ENCODE results near the gene GLI3.
"Not testable (repeated sequence)": the region's sequence is repeated elsewhere in the genome, so short reads cannot be mapped to it uniquely, and the experiment has no call there.

Gene GLI3

DNA sequence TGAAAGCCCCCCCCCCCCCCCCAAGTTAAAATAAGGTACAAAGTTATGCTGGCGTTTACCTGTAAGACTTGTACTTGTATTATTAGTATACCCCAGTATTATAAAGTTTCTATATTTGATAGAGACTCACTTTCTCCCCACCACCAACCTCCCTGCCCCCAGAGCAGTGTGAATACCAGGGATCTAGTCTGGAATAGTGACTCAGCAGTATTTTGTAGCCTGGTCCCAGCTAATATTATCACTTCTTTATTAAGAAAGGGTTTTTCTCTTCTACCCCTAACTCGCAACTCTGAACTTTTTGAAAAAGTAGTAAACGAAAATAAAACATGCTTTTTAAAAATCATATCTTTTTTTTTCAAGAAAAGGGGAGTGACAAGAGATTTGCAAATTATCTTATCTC, 26.7 kb downstream of the GLI3 start:
- no peak for DNase-seq

DNA sequence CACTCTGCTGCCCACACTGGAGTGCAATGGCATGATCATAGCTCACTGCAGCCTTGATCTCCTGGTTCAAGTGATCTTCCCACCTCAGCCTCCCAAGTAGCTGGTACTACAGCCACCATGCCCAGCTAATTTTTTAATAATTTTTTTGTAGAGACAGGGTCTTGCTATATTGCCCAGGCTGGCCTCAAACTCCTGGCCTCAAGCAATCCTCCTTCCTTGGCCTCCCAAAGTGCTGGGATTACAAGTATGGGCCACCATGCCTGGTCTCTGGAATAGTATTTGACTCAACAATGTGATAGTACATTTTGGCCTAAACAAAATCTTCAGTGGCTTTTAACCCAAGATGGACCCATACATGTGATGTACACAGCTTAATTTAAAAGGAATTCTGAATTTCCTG, 27.9 kb downstream of the GLI3 start:
- not testable (repeated sequence) for DNase-seq

DNA sequence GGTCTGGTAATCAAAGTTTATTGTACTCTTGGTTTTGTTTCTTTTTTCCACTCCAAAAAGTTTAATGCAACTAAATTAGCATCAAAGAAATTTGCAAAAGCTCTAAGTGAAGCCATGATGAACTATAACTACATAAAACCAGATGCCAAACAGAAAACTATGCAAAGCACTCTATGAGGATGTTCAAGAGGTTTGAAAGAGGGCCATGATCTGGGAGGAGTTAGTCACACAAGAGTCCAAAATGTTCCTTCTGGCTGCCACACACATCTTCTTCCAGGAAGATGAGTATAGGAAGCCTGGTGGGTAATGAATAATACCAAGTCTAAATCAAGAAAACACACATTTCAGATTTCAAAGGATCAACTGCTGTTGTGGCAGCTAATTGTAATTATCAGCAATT, 28.4 kb downstream of the GLI3 start:
- no peak for DNase-seq

DNA sequence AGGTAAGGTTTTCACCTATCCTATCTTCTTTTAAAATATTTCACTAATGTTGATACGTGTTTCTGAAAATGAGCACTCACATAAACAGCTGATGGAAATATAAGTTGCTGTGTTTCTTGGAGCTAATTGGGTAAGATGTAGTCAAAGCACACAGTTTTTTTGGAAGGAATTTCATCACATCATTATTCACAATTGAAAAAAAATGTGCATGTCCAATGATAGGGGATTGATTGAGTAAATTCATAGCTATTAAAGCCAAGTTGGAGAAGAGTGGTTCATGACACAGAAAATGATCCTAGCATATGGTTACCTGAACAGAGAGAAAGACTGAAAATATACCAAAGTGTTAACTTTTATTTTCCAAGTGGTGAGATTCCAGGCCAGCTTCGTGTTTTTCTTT, 29.6 kb downstream of the GLI3 start:
- DNase-seq = no peak

DNA sequence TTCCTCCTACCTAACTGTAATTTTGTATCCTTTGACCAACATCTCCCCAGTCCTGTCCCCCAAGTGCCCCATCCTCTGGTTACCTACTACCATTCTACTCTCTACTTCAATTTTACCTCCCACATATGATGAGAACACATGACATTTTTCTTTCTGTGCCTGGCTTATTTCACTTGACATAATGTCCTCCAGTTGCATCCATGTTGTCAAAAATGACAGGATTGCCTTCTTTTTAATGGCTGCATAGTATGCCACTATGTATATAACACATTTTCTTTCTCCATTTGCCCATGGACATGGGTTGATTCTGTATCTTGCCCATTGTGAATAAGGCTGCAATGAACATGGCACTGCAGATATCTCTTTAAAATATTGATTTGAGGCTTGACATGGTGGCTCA, 33.7 kb downstream of the GLI3 start:
- no peak for DNase-seq

DNA sequence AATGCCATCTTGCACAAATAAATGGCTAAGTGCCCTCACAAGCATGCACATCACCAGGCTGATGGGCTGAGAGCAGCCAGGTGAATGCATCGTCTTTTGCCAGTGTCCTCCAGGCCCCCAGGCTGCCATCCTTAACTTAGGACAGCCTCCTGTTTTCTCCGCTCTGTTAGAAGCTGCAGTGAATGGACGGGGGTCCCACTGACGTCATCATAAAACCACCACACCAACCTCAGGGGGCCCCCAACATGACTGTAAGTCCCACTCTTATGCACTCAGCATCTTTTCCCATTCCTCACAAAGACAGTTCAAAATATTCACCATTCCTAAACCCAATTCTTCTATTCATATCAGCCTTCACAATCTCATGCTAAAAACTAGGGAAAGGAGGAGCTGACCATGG, 34.4 kb downstream of the GLI3 start:
- no peak for DNase-seq

DNA sequence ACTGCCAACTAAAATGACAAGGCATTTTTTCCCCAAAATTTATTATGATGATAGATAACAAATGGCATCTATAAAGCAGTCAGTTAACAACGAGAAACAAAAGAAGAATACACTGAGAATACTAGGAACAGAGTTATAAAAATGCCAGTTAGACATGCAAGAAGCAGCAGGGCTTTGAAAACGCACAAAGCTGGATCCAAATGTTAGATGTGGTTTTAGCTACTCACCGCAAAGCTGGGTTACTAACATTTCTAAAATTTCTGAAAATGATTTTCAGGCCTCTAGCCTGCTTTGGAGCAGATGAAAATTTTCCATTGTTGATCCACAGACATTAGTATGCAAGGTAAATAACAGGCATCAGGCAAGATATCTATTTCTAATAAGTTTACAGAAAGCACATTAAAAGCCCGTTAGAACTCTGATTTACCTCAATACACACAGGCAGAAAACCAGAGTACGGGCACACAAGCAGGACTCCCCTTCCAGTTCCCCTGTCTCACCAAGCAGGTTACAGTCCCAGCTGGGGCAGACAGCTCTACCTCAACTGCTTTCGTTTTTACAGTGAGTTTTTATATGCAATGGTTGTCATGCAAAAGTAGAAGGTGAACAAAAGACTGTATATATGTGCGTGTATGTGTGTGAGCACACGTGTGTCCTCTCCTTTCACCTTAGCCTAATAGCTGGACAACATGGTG, 37.9 kb downstream of the GLI3 start:
- DNase-seq = no peak

DNA sequence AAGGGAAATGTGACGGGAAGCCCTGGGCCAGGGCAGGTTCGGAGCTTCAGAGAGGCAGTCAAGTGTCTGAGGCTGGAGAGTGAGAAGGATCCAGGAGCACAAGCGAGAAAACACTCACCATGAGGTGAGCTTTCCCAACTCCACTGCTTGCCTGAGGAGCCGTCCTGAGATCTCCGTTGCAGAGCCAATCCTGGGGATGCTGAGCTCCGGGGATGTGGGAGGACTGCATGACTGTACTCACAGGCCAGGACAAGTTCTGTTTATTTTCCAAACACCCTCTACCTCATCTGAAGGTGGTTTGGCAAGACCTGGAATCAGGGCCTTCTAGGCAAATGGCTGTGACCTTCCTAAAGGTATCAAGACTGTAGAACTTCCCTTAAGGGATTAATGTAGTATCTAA, 38.7 kb downstream of the GLI3 start:
- DNase-seq = no peak

DNA sequence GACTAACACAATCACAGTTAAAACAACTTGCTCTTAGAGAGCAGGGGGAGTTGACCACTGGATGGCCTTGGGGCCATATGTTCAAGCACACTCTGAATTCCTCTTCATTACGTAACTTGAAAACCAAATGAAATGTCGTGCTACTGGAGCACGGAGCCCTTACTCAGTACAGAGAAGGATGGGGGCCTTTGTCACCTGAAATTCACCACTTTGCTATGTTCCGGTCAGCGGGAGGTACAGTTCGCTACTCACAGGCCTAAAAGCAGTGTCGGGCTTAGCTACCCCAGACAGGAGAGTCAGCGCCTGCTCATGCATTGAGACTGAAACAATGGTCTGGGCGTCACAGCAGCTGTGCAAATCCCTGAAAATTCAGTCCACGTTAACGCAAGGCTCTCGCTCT, 39.6 kb downstream of the GLI3 start:
- no peak for DNase-seq

DNA sequence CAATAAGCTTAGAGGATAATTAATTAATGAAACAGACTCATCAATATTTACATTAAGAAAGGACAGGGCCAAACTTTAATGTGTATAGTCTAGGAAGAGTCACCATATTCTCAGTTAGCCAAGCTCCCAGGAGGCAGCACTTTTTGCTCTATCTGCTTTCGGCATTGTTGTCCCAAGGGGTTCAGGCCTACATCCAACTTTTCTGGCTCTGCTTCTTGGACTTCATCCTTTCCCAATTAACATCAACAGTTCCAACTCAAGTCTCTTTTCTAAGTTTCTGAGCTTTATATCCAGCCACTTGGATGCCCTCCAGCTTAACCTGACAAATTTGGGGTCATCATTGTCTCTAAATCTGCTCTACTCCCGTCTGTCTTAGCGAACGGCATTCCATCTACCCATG, 42.8 kb downstream of the GLI3 start:
- no peak for DNase-seq

DNA sequence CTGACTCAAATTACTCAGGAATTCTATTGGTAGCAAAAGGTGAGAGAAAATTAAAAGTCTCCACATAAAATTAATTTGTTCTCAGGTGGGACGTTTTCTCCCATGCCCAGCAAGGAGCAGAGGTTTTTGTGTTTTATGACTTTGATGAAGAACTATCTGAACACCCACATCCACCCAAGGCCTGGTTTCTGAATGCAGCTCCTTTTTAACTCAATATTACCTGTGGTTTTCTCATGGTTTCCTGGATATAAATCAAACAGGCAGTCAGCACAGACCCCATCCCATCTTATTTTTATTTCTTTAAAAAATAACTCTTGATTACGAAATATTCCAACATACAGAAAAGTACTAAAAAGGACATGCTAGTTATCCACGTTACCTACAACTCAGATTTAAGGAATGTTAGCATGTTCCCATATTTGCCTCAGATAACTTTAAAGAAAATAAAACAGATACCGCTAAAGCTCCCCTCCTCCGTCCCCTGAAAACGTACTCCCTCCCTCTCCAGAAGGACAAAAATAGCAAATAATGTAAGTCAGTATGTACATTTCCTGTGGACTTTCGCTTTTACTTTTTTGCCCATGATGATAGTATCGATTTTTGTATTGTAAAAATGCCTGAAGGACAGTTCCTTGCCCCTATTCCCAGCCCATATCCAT, 43.4 kb downstream of the GLI3 start:
- no peak for DNase-seq

DNA sequence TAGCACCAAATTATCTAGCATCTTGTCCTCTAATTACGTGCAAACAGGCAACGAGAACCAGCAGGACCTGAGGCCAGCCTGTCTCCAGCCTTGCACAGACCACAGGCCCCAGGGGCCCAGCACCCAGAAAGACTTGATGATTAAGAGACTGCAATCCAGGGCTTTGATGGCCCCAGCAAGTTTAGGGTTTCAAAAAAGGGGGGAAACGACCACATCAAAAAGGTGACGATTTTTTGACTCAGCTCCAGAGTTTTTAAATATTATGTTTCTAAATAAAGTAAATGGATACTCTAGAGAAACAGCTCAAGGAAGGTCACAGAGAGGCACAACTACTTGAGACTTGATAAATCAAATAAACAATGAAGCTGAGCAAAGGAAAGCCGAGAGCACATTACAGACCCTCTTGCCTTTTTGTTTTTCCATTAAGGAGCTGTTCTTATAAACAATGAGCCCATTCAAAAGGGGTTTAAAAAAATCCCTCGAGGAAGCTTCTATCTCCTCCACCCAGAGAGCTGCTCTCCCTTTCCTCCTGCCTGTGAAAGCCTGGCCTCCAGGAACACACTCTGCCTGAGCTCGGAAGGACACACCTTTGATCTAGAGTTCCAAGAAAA, 44.1 kb downstream of the GLI3 start:
- DNase-seq = no peak

DNA sequence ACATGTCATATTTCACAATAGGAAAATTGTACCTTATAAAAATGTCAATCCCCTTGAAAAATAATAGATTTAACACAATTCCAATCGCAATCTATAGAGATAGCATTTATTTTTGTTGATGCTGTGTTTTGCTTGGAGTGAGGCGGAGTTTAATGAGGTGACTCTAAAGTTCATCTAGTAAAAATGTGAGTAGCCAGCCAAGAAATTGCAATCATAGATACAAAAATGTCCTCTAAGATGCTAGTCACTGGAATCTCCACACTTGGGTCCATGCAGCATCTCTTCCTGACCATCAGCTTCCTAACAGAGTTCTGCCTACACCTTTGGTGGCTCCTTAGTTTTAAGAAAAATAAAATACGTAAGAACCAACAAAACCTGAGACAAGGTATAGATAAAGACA, 44.9 kb downstream of the GLI3 start:
- no peak for DNase-seq

DNA sequence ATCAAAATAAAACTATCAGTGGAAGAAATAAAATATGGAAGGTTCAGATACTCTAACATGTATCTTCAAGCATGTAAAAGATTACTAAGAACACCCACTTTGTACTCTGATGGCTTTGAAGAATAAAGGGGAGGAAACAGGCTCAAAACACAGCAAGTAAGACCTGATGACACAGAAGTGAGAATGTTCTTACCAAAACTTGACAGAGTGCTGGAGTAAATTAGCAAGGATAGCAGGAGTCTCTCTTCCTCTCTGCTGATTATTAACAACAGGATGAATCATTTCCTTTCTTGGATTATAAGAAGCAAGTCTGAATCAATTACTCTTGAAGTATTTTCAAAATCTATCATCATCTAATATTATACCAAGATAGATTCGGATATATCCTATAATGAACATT, 47.5 kb downstream of the GLI3 start:
- DNase-seq = no peak

DNA sequence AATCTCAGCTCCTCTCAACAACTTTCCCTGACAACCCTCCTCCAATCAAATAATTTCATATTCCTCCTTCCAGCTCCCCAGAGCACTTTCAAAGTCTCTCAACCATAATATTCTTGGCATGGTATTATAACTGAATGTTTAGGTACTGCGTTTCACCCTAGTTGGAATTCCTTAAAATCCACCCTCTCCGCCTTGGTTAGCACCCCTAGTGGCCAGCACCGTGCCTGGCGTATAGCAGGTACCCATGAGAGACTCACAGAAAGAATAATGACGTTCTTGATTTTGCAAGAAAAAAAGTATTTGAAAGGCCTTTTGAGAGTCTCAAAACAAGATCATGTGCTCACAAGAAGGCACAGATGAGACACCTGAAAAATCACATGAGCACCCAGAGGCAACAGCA, 50.9 kb downstream of the GLI3 start:
- no peak for DNase-seq

DNA sequence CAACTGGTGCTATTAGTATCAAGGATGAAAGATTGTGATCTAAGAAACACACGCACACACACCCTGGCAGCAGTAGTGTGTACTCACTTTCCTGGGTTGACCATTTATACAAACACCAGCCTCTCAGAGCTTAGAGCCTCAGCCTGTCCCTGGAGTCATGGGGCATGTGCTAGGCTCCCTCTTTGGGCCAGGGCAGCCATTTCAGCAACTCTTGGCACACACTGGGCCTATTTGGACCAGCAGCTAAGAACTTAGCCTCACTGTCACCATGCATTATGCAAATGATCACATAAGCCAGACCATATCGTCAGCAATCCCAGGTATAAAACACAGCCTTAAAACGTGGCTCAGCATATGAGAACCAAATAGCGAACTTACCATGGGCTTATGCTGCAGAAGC, 51.3 kb downstream of the GLI3 start:
- DNase-seq = no peak

DNA sequence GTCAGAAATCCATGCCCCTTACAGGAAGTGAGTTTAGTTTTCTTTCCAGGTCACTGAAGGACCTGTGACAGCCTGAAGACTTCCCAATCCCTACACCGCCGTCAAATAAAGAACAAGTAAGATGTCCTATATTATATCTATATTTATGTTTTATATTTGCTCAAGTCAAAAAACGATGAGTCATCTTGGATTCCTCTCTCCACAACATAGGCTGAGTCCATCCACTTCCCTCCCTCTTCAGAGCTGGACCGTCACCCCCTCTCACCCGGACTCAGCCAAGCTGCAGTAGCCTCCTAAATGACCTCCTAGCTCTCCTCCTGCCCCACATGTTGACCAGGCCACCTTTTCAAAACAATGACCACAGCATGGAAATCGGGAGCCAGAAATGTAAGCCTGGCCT, 53.5 kb downstream of the GLI3 start:
- DNase-seq = no peak

DNA sequence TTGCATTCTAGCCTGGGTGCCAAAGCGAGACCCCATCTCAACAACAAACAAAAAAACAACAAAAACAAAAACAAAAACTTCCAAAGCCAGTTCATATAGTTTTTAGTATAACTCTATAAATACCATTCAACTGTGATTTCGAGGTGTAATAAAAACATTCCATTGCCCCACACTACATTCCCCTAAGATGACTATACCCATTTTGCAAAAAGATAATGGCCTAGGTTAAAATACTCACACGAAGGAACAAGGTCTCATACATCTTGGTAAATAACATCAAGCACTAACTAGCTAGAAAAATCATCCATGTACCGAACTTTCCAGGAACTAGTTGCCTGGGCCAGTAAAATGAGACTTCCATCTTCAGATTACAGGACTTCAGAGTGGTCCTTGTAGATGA, 55.4 kb downstream of the GLI3 start:
- no peak for DNase-seq

DNA sequence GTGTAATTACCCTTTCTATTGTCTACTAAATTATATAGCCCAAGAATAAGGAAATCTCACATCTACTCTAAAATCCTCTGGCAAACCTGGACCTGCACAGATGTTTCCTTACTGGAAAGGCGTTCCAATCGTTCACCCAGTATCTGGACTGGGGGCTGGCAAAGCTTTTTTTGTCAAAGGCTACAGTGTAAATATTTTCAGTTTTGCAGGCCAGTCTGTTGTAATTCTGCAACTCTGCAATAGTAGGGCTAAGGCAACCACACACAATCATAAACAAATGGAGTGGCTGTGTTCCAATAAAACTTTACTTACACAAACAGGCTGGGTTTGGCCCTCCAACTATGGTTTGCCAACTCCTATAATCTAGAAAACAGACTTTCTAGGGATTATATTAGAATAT, 56.2 kb downstream of the GLI3 start:
- DNase-seq = no peak

DNA sequence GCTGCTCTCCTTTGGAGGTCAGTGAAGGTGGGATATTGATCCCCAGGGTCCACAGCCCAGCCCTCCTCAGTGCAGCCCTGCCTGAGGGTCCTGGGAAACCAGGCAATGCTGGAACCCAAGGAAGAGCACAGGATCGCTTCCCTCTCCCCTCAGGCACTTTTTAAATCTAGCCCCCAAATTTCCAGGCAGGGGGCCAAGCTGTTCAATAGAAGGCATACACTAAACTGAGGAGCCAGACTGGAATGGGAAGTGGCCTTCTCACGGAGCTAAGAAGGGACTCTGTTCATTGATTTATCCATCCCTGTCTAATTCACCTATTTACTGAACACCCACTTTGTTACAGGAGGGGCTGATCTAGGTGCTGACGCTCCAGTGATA, 60.3 kb downstream of the GLI3 start:
- no peak for DNase-seq

DNA sequence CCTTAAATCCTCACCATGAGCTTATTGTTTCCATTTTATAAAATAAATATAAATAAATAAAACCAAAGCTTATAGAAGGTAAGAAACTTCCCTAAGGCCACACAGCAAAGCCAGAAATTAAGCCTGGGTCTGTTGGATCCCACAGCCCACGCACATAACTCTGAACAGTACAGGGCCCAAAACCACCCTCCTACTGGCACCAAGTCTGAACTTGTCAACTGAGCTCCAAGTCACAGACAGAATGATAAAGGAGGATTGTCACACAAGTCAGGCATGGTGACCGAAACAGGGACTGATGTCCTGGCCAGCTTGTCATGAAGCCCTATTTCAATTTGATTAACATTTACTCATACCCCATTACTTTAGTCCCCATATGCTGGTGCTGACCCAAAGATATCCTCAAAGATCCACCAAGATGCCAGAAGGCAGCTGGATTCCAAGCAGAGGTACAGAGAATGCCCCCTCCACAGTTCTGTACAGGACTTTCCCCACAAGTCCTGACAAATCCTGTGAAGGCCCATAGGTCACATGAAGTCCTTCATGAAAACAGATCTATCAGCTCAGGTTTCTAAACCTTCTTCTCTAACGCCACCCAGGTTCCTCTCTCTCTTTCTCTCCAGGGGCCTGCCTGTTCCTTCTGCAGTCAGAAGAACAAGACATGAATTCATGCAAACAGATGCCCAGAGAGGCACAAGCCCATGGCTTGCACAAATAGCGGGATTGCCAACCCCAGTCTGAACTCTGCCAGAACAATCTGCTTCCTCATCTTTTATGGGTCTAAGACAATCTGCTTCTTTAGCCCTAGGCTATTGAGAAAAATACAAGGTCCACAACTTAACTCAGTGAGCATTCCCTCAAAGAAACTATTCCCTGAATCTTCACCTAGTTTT, 60.9 kb downstream of the GLI3 start:
- no peak for DNase-seq

DNA sequence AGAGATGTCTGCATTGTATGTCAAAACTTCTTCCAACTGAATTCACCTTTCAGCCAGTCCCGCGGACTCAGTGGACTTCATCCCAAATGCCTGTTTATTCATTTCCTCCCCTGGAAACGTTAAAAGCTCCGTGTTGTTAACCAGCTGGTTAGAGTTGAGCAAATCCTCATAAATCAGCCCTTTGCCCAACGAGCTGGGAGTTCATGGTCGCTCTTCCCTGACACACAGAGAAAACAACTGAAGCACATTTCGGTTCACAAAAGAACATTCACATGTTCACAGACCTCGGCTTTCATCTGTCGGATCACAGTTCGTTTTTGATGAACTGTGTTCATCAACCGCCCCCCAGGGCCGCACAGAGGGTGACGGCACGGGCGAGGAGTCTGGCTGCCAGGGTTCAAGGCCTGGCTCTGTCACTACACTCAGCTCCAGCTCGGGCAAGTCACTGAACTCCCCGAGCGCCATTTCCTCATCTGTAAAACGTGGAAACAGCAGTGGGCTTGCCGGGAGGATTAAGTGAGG, 62.6 kb downstream of the GLI3 start:
- no peak for DNase-seq

DNA sequence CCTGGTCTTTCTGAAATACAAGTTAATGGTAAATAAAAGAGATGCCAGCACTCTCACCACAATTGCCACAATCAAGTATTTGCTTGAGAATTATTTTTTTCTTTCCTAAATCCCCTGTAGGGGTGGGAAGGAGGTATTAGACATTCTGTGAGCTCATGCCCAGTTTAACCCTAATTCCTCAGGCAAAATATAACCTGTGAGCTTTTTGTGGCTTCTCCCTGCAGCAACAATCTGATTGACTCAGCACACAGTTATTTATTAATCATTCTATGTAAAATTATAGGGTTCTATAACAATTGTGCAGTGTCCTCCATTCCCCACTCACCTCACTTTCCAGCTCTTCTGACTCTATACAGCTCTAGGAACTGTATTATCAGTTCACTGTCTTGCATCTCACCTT, 66.3 kb downstream of the GLI3 start:
- DNase-seq = no peak

Measured in cerebellar nuclear complex (tissue), 1 donor.